ENCODE measurements around the gene EQTN.
A peak's percentile ranks its signal among the peaks of the same experiment; 100 is the strongest.

EQTN gene

DNA sequence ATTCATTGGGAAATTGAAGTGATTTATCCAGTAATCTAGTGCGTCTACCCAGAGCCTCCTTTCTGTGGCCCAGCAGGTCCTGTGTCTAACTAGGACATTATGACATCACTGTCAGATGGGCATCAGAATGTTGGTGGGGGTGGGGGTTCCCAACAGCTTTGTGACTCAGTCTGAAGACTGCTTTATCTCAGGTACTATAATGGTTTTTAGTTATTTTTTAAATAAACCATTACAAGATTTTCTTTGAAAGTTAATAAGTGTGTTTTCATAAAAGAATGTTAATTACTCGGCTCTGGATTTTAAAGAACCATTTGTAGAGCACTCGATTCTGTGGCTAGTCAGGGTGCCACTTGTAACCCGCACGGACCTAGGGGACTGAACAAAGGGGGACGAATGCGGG, at the start of gene EQTN:
Gene EQTN, minus strand, starts transcription at position 101 of the 400 bp plus-strand sequence. Its CDS starts 95 bp downstream, at position 6.
- no peak for DNase-seq

DNA sequence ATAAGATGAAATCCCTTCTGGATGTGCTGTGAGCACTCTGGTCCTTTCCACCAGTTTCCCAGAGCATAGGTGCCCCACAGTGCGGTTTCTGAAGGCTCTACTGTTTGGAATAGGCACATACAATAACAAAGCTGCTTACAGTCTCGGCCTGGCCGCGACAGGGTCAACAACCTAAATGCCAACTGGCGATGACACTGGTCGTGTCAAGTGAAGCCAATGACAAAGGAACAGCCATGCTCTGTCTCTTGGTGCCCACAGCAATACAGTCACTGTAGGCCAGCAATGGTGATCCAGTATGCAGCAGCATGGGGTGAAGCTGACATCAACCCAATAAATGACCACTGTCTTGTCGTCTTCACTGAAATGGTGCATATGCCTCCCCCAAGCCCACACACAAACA, 47.8 kb upstream of the EQTN start:
- no peak for DNase-seq

DNA sequence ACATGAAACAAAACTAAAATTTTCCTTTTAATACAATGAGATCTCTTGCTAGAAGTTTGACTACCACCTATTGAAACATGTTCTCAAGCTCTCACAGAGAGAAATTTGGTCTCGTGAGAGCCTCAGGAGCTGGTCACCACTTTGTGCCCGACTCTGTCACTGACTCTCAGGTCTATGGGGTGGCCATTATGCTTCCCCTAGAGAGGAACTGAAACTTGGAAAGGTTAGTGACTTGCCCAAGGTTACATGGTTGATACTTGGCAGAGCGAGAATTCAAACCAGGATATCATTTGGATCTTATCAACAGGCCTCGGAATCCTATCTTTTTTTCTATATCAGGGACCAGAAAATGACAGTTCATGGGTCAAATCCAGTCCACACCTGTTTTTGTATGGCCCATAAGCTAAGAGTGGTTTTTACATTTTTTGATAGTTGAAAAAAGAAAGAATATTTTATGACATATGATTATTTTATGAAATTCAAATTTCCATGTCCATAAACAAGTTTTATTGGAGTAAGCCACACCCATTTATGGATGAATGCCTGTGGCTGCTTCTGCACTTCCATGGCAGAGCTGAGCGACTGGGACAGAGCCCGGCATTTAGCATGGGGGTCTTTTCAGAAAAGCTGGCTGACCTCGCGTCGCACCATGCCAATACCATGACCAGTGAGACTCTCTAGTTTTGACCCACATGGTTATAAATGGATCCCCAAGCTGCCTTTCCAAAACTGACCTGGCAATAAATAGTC, 44.8 kb upstream of the EQTN start:
- no peak for DNase-seq

DNA sequence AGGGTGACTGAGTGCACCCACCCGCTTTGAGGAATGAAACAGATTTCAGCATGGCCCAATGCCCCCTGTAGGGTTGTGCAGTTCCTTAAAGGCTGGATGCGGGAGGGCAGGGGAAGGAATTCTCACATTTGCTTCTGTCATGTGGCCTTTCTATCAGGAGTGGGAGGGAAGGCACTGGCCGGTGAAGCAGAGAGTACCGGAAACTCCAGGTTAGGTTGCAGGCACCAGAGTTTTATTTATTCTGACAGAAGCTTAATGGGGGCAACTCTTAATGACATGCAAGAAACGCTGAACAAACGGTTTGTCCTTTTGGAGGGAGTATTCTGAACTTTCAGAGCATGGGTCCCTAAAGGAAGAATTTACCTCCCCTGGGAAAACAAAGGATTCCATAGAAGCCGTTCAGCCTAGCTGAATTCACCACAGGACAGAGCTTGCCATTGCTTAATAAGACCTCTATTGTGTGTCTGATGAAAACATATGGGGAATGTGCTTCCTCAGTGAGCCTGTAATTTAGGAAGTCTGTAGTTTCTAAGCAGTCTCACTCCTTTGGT, 44.1 kb upstream of the EQTN start:
- no peak for DNase-seq

GRCh38 chr9:27340285-27340674, 43.3 kb upstream of the EQTN start:
- no peak for DNase-seq

GRCh38 chr9:27339661-27340284, 42.8 kb upstream of the EQTN start:
- DNase-seq: no peak

DNA sequence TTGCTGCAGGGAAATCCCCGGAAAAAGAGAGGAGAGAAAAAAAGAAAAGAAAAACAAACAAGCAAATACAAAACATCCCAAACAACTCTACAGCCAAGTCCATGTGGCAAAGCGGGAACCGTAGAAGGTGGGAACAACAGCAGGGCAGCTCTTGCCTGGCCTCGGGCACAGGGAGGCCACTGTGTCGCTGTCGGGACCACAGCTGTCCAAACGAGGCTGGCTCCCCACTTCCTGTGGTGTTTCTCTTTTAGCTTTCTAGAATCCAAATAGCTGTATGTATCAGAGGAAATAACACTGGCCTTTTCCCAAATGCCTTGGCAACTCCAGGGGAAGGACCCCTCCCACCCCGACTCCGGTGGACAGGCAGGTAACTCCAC, 41.6 kb upstream of the EQTN start:
- DNase-seq: no peak

DNA sequence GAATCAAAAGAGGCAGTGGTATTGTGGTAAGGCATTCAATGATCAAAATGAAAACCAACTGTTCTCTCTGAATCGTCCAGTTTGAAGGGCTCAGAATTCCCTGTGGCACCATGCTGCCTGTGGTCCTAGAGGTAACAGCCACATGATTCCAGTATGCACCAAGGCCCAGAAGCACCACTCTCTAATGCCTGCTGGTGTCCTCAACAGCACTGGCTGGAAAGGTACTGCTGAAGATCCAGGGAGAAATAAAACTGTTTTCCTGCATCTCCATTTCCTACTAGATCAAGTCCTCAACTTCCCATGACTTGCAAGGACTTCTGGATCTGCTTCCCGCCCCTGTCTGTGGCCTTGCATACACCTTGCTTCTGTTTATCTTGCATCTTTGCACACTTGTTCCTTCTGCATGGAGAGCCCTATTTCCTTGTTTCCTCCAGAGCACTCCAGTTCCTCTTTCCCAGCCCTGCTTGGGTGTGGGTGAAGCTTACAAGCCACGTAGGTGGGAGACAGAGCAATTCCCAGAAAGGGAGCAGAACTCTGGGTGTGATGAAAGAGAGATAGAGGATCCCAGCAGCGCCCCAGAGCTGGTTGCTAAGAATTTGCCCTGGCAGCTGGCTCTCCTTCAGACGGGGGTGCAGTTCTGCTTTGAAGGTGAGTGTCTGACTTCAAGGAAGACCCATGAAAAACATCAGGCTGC, 41.0 kb upstream of the EQTN start:
- DNase-seq: no peak

DNA sequence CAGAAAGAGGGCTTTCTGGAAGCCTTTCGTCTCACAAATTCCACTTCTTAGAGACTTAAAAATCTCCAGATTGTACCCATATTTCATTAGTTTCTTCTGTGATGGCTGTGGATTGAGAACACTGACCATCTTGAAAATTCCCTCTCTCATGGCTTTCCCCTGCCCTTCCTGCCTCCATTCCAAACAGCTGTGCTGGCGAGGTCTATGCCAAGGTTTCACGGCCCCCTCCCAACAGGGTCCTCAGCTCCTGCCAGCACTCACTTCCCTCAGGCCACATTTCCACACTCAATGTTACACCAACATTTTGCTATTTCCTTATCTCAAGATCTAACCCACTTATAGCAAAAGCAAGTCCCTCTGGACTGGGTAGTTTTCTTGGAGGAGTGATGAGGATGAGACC, 40.3 kb upstream of the EQTN start:
- DNase-seq: no peak

DNA sequence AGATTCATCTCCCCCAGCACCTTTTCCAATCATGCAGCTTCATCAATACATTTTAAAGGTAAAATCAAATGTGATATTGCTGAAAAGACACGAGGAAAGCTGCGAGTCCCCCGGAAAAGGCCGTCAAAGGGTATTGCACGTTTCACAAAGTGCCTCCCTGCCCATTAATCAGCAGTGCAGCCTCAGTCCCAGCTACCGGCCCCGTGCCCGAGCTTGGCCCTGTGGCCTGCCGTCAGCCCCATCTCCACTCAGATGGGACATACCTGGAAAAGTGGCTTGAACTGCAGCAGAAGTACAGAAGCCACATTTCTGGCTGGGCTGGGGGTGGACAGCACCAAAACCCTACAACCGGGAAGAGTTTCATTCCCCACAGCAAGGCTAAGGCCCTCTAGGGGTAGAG, 39.9 kb upstream of the EQTN start:
- no peak for DNase-seq

GRCh38 chr9:27336126-27336525, 39.2 kb upstream of the EQTN start:
- no peak for DNase-seq

DNA sequence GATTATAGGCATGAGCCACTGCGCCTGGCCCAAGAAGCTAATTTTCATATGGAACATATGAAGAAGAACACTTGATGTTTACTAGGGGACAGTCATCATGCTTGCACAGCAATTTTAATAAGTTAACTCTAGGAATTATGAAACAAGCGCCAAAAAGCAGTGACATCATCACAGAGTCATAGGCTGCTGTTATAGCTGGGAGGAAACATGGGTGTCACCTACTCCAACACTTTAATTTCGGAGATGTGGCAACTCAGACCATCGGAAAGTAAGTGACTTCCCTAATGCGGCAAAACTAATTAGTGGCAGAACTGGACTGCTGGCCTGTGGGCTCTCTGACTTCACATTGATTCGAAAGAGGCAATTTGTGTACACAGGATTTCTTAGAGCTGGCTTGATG, 38.1 kb upstream of the EQTN start:
- no peak for DNase-seq

GRCh38 chr9:27333241-27334052, 36.5 kb upstream of the EQTN start:
- peak; percentile 3 for DNase-seq

DNA sequence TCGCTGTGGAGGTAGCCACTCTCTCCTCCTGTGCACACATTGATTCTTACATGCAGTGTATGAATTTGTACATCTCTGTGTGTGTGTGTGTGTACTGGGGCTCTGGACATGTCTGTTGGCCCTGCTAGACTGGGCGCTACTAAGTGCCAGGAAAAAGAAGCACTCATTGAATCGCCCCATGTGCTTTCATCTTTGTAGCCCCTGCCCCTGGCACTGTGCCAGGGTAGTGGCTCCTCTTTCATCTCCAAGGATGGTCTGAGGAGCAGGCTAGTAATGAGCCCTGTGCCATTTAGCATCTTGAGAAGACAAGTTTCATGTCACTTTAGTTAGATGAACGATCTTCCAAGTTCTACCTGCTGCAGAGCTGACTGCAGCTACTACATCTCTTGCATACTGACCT, 34.4 kb upstream of the EQTN start:
- DNase-seq: no peak

- DNase-seq: no peak
Measured at GRCh38 chr9:27329291-27329690, 32.3 kb upstream of the EQTN start.

DNA sequence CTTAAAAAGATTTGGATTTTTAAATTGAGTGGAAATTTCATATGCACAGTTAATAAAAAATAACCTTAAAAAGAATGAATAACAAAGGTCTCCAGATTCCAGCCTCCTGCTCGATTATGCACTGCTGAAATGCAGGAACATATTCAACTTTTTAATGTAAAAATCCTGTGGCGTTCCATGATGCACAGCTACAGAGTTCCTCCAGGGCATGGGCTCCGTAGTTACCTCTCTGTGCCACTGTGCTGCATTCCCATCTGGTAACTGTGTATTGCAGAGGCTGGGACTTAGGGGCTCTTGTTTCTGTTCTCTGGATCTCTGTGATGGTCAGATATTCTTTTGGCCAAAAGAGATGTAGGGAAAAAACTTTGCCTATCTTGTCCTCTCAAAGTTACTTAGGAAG, 31.5 kb upstream of the EQTN start:
- no peak for DNase-seq

GRCh38 chr9:27311184-27311583, 14.2 kb upstream of the EQTN start:
- DNase-seq: no peak

GRCh38 chr9:27310582-27310981, 13.6 kb upstream of the EQTN start:
- DNase-seq: no peak

DNA sequence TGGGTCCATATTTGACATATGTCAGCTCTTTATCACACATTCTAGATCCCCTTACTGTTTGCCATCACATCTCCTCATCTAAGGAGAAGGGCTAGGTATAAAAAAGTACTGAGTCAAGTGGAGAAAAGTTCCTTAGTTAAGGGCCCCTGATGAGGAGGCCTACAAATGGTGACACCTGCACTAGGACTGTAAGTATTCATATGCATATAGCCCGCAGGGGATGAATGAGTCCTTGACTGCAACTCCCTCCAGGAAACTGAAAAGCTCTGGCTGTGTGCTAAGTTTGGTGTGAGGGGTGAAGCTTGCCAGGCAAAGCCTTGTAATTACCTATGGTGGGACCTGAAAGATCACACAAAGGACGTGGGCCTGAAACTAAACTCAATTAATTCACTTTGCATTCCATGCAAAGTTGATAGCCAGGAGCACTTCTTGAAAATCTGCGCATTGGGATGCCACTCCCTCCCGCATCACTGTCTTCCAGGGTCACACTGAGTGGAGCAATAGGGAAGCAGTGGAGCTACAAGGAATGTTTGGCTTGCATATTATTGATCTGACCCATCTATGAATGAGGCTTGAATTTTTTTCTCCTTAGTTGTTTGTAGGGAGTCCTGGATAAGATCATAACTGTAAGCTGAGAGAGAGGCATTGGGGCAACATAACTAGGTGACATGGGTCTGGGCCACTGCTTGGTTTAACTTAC, 11.9 kb upstream of the EQTN start:
- no peak for DNase-seq

GRCh38 chr9:27304521-27304920, 7.6 kb upstream of the EQTN start:
- no peak for DNase-seq

DNA sequence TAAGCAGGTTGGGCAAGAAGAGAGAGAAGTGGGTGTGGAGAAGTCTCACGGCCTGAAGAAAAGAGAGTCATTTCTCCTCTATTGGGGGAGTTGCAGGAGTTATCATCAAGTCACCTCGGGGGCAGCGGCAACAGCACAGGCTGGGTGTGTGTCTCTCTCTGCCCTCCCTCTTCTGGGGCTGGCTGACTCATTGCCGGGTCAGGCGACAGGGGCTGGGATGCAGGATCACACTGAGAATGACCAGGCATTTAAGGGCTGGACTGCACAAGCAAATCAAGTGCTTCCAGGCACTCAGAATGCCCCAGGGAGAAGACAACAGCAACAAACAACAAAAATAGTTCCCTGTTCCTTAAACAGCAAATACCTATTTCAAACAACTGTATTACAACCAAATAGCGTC, 6.3 kb upstream of the EQTN start:
- DNase-seq: no peak

- DNase-seq: no peak
Measured at GRCh38 chr9:27293996-27294395, 3.0 kb downstream of the EQTN start.

All from stimulated activated naive CD4-positive, alpha-beta T cell treated with Interleukin-2 at 50 U/mL for 16 hours (primary cell).